ENCODE measurements around the gene PTBP1.
A peak's percentile ranks its signal among the peaks of the same experiment; 100 is the strongest.

The PTBP1 gene

DNA sequence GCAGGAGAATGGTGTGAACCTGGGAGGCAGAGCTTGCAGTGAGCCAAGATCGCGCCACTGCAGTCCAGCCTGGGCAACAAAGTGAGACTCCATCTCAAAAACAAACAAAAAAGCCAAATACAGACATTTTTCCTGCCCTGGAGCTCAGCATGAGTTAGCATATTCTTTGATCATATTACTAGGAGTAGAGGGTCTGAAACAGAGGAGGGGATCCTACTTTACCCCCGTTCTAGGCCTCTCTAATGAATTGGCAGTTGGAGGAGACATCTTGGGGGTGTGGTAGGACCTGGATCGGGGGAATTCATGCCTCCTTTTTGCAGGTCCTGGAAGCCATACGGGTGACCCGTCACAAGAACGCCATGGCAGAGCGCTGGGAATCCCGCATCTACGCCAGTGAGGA, 34.1 kb upstream of the PTBP1 start:
- H3K27me3 ChIP-seq (ENCODE audit: low read depth): no peaks in the 10 kb centered on the region
- DNase-seq (ENCODE audit: low spot score in 2 of 2): no peak
- peaks cover 13% of the 10 kb centered on the region for H3K9me3 ChIP-seq
- no peak overlapping the region for H3K4me3 ChIP-seq
- H3K36me3 ChIP-seq (replicated peaks): no peaks in the 10 kb centered on the region
- no peaks in the 10 kb centered on the region for H3K4me1 ChIP-seq
- in situ Hi-C loops (cut with MboI; ENCODE audit: low sequenced_read_pairs): no loop called here

DNA sequence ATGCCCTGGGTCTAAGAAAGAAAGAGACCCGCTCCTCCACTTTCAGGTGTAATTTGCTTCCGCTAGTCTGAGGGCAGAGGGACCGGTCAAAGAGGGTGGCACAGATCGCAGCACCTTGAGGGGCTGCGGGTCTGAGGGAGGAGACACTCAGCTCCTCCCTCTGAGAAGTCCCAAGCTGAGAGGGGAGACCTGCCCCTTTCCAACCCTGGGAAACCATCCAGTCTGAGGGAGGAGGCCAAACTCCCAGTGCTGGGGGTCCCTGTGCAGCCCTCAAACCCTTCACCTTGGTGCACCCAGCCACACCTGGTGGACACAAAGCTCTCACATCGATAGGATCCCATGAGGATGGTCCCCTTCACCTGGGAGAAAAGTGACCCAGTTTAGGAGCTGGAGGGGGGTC, 33.4 kb upstream of the PTBP1 start:
- no peaks in the 10 kb centered on the region for H3K36me3 ChIP-seq (replicated peaks)
- H3K4me1 ChIP-seq: no peaks in the 10 kb centered on the region
- no peak overlapping the region for H3K4me3 ChIP-seq
- H3K27me3 ChIP-seq (ENCODE audit: low read depth): no peaks in the 10 kb centered on the region
- H3K9me3 ChIP-seq: peaks cover 7% of the 10 kb centered on the region
- in situ Hi-C loops (cut with MboI; ENCODE audit: low sequenced_read_pairs): no loop called here
- no peak for DNase-seq (ENCODE audit: low spot score in 2 of 2)

DNA sequence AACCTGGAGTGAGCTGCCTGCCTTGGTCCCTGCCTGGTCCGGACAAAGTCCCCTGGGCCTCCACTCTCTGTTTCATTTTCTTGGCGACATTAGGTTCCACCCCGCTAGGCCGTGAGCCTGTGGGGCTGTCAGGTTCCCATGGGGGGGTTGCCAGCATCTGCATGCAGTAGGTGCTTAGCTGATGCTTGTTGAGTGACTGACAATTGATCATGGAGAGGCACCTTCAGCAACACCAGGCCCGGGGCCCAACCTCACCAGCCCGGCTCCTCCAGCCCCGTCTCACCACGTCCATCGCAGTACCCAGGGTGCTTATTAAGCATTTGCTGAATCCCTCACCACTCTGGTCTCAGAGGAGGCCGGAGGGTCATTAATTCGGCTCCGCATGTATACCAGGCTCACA, 33.0 kb upstream of the PTBP1 start:
- no peaks in the 10 kb centered on the region for H3K27me3 ChIP-seq (ENCODE audit: low read depth)
- no peaks in the 10 kb centered on the region for H3K36me3 ChIP-seq (replicated peaks)
- in situ Hi-C loops (cut with MboI; ENCODE audit: low sequenced_read_pairs): no loop called here
- peaks cover 5% of the 10 kb centered on the region; the same call in 1 of the 2 replicates for H3K9me3 ChIP-seq
- H3K4me3 ChIP-seq: no peak overlapping the region
- no peak for DNase-seq (ENCODE audit: low spot score in 2 of 2)
- H3K4me1 ChIP-seq: no peaks in the 10 kb centered on the region

DNA sequence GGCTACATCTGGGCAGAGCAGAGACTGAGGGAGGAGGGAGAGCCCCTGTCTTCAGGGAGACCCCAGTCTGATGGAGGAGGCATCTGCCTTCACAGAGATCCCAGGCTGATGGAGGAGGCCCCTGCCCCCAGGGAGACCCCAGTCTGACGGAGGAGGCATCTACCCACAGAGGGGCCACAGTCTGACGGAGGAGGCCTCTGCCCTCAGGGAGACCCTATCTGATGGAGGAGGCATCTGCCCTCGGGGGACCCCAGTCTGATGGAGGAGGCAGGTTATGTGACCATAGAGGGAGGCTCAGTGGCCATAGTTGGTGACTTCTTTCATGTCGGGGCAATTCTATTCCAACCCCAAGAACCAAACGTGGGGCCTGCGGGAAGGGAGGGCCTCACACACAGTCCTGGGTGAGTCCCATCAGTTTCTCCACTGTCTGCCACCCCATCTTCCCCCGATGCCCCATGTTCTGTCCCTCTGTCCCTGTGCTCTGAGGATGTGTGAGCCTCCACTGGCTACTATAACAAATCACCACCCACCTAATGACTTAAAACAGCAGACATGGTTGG, 32.0 kb upstream of the PTBP1 start:
- in situ Hi-C loops (cut with MboI; ENCODE audit: low sequenced_read_pairs): no loop called here
- DNase-seq (ENCODE audit: low spot score in 2 of 2): no peak
- H3K4me3 ChIP-seq: no peak overlapping the region
- H3K4me1 ChIP-seq: no peaks in the 10 kb centered on the region
- no peaks in the 10 kb centered on the region for H3K27me3 ChIP-seq (ENCODE audit: low read depth)
- H3K9me3 ChIP-seq: peaks cover 5% of the 10 kb centered on the region; the same call in 1 of the 2 replicates
- H3K36me3 ChIP-seq (replicated peaks): no peaks in the 10 kb centered on the region

DNA sequence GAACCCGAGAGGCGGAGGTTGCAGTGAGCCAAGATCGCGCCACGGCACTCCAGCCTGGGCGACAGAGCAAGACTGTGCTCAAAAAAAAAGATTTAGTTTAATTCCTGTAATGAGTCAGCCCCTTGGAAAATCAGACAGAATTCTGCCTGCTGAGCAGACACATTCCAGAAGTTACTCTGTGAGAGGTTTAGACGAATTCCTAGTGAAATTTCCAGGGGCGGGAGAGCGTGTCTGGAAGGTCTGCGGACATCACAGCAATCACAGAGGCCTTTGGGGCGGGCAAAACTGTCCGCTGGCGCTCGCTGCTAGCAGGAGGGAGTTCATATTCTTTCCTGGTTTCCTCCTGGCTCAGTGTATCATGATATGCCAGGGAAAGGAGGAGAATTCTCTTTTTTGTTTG, 28.8 kb upstream of the PTBP1 start:
- in situ Hi-C loops (cut with MboI; ENCODE audit: low sequenced_read_pairs): no loop called here
- no peaks in the 10 kb centered on the region for H3K27me3 ChIP-seq (ENCODE audit: low read depth)
- no peaks in the 10 kb centered on the region for H3K36me3 ChIP-seq (replicated peaks)
- H3K9me3 ChIP-seq: no peaks in the 10 kb centered on the region
- H3K4me1 ChIP-seq: peaks cover 3% of the 10 kb centered on the region
- no peak for DNase-seq (ENCODE audit: low spot score in 2 of 2)
- no peak overlapping the region for H3K4me3 ChIP-seq

DNA sequence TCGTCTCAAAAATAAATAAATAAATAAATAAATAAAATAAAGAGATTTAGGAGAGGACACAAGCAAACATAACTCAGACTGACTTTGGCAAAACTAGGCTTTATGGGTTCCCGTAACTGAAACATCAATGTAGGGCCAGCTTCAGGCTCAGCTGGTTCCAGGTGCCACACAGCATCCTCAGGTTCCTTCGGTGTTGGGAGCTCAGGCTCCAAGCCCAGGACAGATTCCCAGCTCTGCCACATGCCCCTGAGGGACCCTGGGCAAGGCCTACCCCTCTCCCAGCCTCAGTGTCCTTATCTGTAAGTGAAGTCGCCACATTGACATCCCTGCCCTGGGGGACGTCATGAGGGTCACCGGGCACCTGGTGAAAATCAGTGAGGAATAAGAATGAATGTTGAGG, 27.6 kb upstream of the PTBP1 start:
- no peaks in the 10 kb centered on the region for H3K36me3 ChIP-seq (replicated peaks)
- no peak for DNase-seq (ENCODE audit: low spot score in 2 of 2)
- H3K4me1 ChIP-seq: peaks cover 3% of the 10 kb centered on the region
- H3K27me3 ChIP-seq (ENCODE audit: low read depth): no peaks in the 10 kb centered on the region
- H3K4me3 ChIP-seq: no peak overlapping the region
- in situ Hi-C loops (cut with MboI; ENCODE audit: low sequenced_read_pairs): loop anchor here (10.0 kb wide), 1 partner anchor 215 kb away; the partner anchor contains the start of gene WDR18
- no peaks in the 10 kb centered on the region for H3K9me3 ChIP-seq

DNA sequence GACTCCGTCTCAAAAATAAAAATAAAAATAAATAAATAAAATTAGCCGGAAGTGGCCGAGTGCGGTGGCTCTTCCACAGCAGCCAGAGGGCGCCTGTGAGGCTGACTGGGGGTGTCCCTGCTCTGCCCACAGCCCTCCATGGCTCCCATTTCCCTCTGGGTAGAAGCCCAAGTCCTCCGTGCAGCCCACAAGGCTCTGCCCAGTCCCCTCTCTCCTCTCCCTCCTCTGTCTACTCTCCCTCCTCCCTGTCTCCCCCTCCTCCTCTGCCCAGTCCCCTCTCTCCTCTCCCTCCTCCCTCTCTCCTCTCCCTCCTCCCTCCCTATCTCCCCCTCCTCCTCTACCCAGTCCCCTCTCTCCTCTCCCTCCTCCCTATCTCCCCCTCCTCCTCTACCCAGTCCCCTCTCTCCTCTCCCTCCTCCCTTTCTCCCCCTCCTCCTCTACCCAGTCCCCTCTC, 25.9 kb upstream of the PTBP1 start:
- DNase-seq (ENCODE audit: low spot score in 2 of 2): peak; percentile 33 to 80

DNA sequence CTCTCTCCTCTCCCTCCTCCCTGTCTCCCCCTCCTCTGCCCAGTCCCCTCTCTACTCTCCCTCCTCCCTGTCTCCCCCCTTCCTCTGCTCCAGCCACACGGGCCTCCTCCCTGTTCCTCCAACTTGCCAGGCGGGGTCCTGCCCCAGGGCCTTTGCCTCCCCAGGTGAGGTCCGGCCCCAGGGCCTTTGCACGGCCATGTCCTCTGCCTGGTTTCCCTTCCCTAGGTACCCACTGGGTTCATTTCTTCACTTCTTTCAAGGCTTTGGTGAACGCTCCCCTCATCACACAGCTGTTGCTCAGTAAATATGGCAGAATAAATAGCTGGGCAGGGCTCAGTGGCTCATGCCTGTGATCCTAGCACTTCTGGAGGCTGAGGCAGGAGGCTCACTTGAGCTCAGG, 25.2 kb upstream of the PTBP1 start:
- H3K36me3 ChIP-seq (replicated peaks): no peaks in the 10 kb centered on the region
- no peak overlapping the region for H3K4me3 ChIP-seq
- peaks cover 3% of the 10 kb centered on the region for H3K4me1 ChIP-seq
- DNase-seq (ENCODE audit: low spot score in 2 of 2): no peak
- no peaks in the 10 kb centered on the region for H3K27me3 ChIP-seq (ENCODE audit: low read depth)
- H3K9me3 ChIP-seq: no peaks in the 10 kb centered on the region
- in situ Hi-C loops (cut with MboI; ENCODE audit: low sequenced_read_pairs): loop anchor here (10.0 kb wide), 1 partner anchor 213 kb away; the partner anchor contains the start of gene WDR18

More for the DNA sequence above, 25.9 kb upstream of the PTBP1 start:
- H3K4me1 ChIP-seq: peaks cover 3% of the 10 kb centered on the region
- no peak overlapping the region for H3K4me3 ChIP-seq
- no peaks in the 10 kb centered on the region for H3K36me3 ChIP-seq (replicated peaks)
- in situ Hi-C loops (cut with MboI; ENCODE audit: low sequenced_read_pairs): loop anchor here (10.0 kb wide), 1 partner anchor 213 kb away; the partner anchor contains the start of gene WDR18
- H3K27me3 ChIP-seq (ENCODE audit: low read depth): no peaks in the 10 kb centered on the region
- no peaks in the 10 kb centered on the region for H3K9me3 ChIP-seq

DNA sequence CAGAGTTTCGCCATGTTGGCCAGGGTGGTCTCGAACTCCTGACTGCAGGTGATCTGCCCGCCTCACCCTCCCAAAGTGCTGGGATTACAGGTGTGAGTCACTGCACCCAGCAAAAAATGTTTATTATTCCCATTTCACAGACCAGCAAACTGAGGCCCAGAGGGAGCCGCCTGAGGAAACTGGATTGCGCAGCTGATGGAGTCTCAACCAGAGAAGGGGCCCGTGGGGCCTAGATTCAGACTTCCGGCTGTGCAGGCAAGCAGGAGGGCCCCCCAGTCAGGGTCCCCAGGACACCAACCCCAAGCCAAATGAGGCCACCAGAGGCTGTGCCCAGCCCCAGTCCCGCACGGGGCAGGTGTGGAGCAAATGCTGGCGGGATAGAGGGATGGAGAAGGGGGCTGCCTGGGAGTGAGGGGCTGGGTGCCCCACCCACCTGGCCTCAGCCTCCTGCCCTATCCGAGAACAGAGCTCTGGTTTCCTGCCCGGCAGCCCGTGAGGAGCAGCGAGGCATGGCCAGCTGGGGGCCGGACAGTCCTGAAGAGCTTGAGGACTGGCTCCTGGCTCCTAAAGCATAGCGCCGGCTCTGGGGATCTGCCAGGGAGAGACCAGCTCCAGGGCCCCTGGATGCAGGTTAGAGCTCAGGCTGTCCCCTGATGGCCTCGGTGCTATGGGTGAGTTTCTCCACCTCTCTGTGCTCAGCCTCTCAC, 24.4 kb upstream of the PTBP1 start:
- no peaks in the 10 kb centered on the region for H3K9me3 ChIP-seq
- no peaks in the 10 kb centered on the region for H3K27me3 ChIP-seq (ENCODE audit: low read depth)
- DNase-seq (ENCODE audit: low spot score in 2 of 2): no peak
- in situ Hi-C loops (cut with MboI; ENCODE audit: low sequenced_read_pairs): loop anchor here (10.0 kb wide), 1 partner anchor 212 kb away; the partner anchor contains the start of gene WDR18
- no peak overlapping the region for H3K4me3 ChIP-seq
- peaks cover 3% of the 10 kb centered on the region for H3K4me1 ChIP-seq
- no peaks in the 10 kb centered on the region for H3K36me3 ChIP-seq (replicated peaks)

DNA sequence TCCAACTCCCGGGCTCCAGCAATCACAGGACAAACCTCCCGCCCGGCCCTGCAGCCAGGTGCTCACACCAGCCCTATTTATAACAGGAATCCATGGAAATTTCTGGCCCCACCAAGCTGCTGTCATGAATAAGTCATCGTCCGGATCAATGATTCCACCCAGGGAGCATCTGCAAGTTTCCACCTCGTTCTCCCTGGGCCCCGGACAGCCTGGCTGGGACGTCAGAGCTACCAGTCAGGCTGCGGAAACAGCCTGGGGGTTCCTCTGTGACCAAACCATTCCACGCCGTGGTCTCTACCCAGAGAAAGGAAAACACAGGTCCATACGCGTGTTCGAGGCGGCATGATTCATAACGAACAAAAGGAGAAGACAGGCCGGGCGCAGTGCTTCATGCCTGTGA, 20.7 kb upstream of the PTBP1 start:
- Histone ChIP-seq H3K9me3 (no peaks in the 10 kb centered on the region), H3K27me3 (ENCODE audit: low read depth) (no peaks in the 10 kb centered on the region), H3K36me3 (replicated peaks) (no peaks in the 10 kb centered on the region; the same call in 1 of the 2 replicates), H3K4me3 (no peak overlapping the region), H3K4me1 (peaks cover 4% of the 10 kb centered on the region)
- DNase-seq (ENCODE audit: low spot score in 2 of 2): no peak
- in situ Hi-C loops (cut with MboI; ENCODE audit: low sequenced_read_pairs): loop anchor here (10.0 kb wide), 1 partner anchor 208 kb away; the partner anchor contains the start of gene WDR18

DNA sequence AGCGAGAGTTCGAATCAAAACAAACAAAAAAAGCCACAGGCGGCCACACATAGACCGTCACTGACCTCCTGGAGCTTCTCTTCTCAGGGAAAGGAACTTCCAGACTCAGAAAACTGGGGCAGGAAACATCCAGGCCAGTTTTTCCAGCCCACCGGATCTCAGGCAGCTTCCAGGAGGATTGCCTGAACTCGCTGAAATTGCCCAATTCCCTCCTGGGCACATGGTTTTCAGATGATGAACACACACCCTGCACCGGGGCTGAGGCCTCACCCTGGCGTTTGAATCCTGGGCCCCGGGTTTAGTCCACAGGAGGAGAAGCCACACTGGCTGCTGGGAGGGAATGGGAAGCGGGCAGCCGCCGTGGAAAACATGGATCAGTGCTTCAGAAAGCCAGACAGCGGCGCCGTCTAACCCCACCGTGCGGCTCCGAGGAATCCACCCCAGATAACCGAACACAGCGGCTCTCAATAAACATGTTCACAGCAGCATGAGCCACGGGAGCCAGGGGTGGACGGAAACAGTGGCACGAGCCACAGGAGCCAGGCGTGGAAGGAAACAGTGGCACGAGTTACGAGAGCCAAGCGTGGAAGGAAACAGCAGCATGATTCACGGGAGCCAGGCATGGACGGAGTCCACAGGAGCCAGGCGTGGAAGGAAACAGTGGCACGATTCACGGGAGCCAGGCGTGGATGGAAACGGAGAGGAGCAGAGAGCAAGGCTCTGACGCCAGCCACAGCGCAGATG, 18.2 kb upstream of the PTBP1 start:
- Histone ChIP-seq H3K36me3 (replicated peaks) (no peaks in the 10 kb centered on the region; the same call in 1 of the 2 replicates), H3K4me1 (peaks cover 22% of the 10 kb centered on the region), H3K9me3 (no peaks in the 10 kb centered on the region), H3K27me3 (ENCODE audit: low read depth) (no peaks in the 10 kb centered on the region), H3K4me3 (no peak overlapping the region)
- DNase-seq (ENCODE audit: low spot score in 2 of 2): peak in 1 of 2 experiments; percentile 53
- in situ Hi-C loops (cut with MboI; ENCODE audit: low sequenced_read_pairs): loop anchor here (10.0 kb wide), 1 partner anchor 206 kb away; the partner anchor contains the start of gene WDR18

DNA sequence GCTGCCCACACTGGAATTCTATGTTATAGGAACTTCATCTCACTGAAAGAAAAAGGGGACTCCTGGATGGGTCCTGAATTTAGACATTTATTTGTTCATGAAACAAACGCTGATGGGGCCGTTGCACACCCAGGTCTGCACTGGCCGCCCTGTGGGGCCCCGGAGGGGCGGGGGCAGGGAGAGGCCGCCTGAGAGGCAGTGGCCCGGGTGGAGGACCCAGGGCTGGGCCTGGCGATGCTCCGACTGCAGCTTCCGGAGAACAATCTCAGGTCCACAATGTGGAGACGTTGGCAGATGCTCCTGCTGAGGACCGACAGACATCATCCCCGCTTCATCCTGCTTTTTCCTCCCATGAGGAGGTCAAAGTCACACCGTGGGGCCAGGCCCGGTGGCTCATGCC, 16.3 kb upstream of the PTBP1 start:
- in situ Hi-C loops (cut with MboI; ENCODE audit: low sequenced_read_pairs): no loop called here
- Histone ChIP-seq H3K27me3 (ENCODE audit: low read depth) (no peaks in the 10 kb centered on the region), H3K36me3 (replicated peaks) (peaks cover 3% of the 10 kb centered on the region; the same call in 1 of the 2 replicates), H3K9me3 (no peaks in the 10 kb centered on the region), H3K4me3 (no peak overlapping the region), H3K4me1 (peaks cover 22% of the 10 kb centered on the region)
- DNase-seq (ENCODE audit: low spot score in 2 of 2): no peak

DNA sequence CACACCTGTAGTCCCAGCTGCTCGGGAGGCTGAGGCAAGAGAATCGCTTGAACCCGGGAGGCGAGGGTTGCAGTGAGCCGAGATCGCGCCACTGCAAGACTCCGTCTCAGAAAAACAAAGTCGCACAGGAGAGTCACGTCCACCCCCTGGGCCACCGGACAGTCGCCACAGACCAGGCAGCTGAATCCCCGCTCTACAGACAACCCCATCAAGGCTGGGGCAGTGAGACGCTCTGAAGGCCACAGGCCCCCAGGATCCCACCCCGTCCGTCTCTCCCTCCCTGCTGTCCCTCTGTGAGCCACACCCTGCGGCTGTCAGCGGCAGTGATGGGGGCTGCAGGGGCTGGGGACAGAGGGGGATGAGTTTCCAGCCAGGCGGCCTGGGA, 15.5 kb upstream of the PTBP1 start:
- H3K4me3 ChIP-seq: peak overlapping the region; percentile 34
- no peak for DNase-seq (ENCODE audit: low spot score in 2 of 2)
- H3K36me3 ChIP-seq (replicated peaks): peaks cover 3% of the 10 kb centered on the region; the same call in 1 of the 2 replicates
- in situ Hi-C loops (cut with MboI; ENCODE audit: low sequenced_read_pairs): no loop called here
- H3K4me1 ChIP-seq: peaks cover 22% of the 10 kb centered on the region
- H3K27me3 ChIP-seq (ENCODE audit: low read depth): no peaks in the 10 kb centered on the region
- no peaks in the 10 kb centered on the region for H3K9me3 ChIP-seq

All from HAP-1 (cell line).